ENCODE data around the gene RFPL3. TPM values are rescaled to one million over a fixed set of nuclear protein-coding genes. Genes with fewer than 3 reads are reported as not detected.

Gene RFPL3
- total and polyA plus RNA-seq, 8 donors, result 0.21 TPM; not detected in 7

- Histone ChIP-seq H3K4me1 (no peaks in the 10 kb centered on the region), H3K27ac (no peak overlapping the region), H3K36me3 (no peaks in the 10 kb centered on the region), H3K27me3 (no peaks in the 10 kb centered on the region), H3K9me3 (no peaks in the 10 kb centered on the region), H3K4me3 (no peak overlapping the region)
- no peak for TF ChIP-seq CTCF (IDR thresholded peaks at IDR 0.05)
- no peak for FAIRE-seq
- intact Hi-C loops (cut with DNase I), result no loop called here
- no peak for ATAC-seq
- peak in 1 of 6 donors; percentile 47 for DNase-seq
- WGBS, 2 donors, result 48 to 54% methylated on average over 9 of the region's 9 CpGs
These were observed 32.3 kb upstream of the RFPL3 start for GRCh38 chr22:32325416-32325801.

- no peaks in the 10 kb centered on the region for H3K4me1 ChIP-seq
- H3K9me3 ChIP-seq, result no peaks in the 10 kb centered on the region
- H3K4me3 ChIP-seq, result no peak overlapping the region
- no peaks in the 10 kb centered on the region for H3K27me3 ChIP-seq
- intact Hi-C loops (cut with DNase I), result no loop called here
- no peak for TF ChIP-seq CTCF (IDR thresholded peaks at IDR 0.05)
- ATAC-seq, result no peak
- no peak for FAIRE-seq
- peak in 1 of 6 donors; percentile 41 for DNase-seq
- 58 to 76% methylated on average over 7 of the region's 7 CpGs for WGBS, 2 donors
- H3K27ac ChIP-seq, result no peak overlapping the region
- no peaks in the 10 kb centered on the region for H3K36me3 ChIP-seq
These were observed 31.8 kb upstream of the RFPL3 start for GRCh38 chr22:32325811-32326237.

GRCh38 chr22:32326647-32327046 lies 31.0 kb upstream of the RFPL3 start:
- intact Hi-C loops (cut with DNase I), result no loop called here
- FAIRE-seq, result no peak
- Histone ChIP-seq H3K9me3 (no peaks in the 10 kb centered on the region), H3K27ac (no peak overlapping the region), H3K4me3 (no peak overlapping the region), H3K36me3 (no peaks in the 10 kb centered on the region), H3K27me3 (no peaks in the 10 kb centered on the region), H3K4me1 (no peaks in the 10 kb centered on the region)
- no peak for TF ChIP-seq CTCF (IDR thresholded peaks at IDR 0.05)
- DNase-seq, result no peak
- 83 to 87% methylated on average over 10 of the region's 10 CpGs for WGBS, 2 donors
- ATAC-seq, result no peak

GRCh38 chr22:32327066-32327465 lies 30.6 kb upstream of the RFPL3 start:
- Histone ChIP-seq H3K4me1 (no peaks in the 10 kb centered on the region), H3K4me3 (no peak overlapping the region), H3K9me3 (no peaks in the 10 kb centered on the region), H3K27ac (no peak overlapping the region), H3K27me3 (no peaks in the 10 kb centered on the region), H3K36me3 (no peaks in the 10 kb centered on the region)
- DNase-seq, result no peak
- intact Hi-C loops (cut with DNase I), result no loop called here
- FAIRE-seq, result no peak
- 70 to 79% methylated on average over 4 of the region's 4 CpGs for WGBS, 2 donors
- TF ChIP-seq CTCF (IDR thresholded peaks at IDR 0.05), result no peak
- ATAC-seq, result no peak

- FAIRE-seq (no peak), DNase-seq (no peak), ATAC-seq (no peak)
- TF ChIP-seq CTCF (IDR thresholded peaks at IDR 0.05), result no peak
- intact Hi-C loops (cut with DNase I), result no loop called here
- no peaks in the 10 kb centered on the region for H3K36me3 ChIP-seq
- no peak overlapping the region for H3K27ac ChIP-seq
- no peak overlapping the region for H3K4me3 ChIP-seq
- WGBS, 2 donors, result 55 to 58% methylated on average over 10 of the region's 10 CpGs
- H3K4me1 ChIP-seq, result no peaks in the 10 kb centered on the region
- H3K27me3 ChIP-seq, result no peaks in the 10 kb centered on the region
- no peaks in the 10 kb centered on the region for H3K9me3 ChIP-seq
These were observed 30.0 kb upstream of the RFPL3 start for GRCh38 chr22:32327596-32328171.
